ENCODE results near the gene KIF6.

DNA sequence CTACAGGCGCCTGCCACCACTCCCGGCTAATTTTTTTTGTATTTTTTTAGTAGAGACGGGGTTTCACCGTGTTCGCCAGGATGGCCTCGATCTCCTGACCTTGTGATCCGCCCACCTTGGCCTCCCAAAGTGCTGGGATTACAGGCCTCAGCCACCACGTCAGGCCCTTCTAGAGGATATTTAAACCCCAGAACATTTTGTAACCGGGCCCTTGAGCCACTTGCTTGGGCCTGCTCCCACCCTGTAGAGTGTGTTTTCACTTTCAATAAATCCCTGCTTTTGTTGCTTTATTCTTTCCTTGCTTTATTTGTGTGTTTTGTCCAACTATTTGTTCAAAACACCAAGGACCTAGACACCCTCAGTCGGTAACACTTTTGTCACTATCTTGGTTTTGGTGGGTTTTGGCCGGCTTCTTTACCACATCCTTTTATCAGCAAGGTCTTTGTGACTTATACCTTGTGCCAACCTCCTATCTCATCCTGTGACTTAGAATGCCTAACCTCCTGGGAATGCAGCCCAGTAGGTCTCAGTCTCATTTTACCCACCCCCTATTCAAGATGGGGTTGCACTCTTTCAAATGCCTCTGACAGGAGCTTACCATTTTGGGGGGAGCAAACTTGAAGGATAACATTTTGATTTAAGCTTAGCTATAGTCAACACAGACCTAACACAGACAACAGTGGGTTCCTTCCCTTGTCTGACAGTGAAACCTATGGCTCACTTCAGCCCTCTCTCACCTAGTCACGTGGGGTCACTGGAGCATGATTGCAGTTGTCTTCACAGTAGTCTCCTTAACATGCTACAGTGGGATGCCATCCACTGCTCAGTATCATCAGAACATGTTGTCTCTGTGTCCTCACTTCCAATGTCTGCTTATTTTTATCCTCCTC lies 27.9 kb upstream of the KIF6 start:
- TF ChIP-seq, protein P1, sequence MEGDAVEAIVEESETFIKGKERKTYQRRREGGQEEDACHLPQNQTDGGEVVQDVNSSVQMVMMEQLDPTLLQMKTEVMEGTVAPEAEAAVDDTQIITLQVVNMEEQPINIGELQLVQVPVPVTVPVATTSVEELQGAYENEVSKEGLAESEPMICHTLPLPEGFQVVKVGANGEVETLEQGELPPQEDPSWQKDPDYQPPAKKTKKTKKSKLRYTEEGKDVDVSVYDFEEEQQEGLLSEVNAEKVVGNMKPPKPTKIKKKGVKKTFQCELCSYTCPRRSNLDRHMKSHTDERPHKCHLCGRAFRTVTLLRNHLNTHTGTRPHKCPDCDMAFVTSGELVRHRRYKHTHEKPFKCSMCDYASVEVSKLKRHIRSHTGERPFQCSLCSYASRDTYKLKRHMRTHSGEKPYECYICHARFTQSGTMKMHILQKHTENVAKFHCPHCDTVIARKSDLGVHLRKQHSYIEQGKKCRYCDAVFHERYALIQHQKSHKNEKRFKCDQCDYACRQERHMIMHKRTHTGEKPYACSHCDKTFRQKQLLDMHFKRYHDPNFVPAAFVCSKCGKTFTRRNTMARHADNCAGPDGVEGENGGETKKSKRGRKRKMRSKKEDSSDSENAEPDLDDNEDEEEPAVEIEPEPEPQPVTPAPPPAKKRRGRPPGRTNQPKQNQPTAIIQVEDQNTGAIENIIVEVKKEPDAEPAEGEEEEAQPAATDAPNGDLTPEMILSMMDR (IDR thresholded peaks at IDR 0.05; ENCODE audit: low read length): no peak
- no peak for TF ChIP-seq EZH2 (IDR thresholded peaks at IDR 0.05; ENCODE audit: borderline replicate concordance, low read length)

Measured in OCI-LY1 (cell line).